Measurements from ENCODE around the gene METTL23.
A peak's percentile ranks its signal among the peaks of the same experiment; 100 is the strongest.

Gene METTL23

GRCh38 chr17:76685846-76686245 is 40.8 kb upstream of the METTL23 start:
- Mint-ChIP-seq H3K36me3 (ENCODE audit: low read depth) (no peaks in the 10 kb centered on the region), H3K4me3 (no peak overlapping the region), H3K27me3 (ENCODE audit: low read depth) (no peaks in the 10 kb centered on the region), H3K9me3 (no peaks in the 10 kb centered on the region), H3K4me1 (peaks cover 65% of the 10 kb centered on the region), H3K27ac (peak overlapping the region in 1 of 3 experiments; percentile 67)
- TF ChIP-seq CTCF (IDR thresholded peaks at IDR 0.05; ENCODE audit: unreplicated experiment in 3 of 3) = no peak

- Mint-ChIP-seq H3K9me3 (no peaks in the 10 kb centered on the region), H3K27me3 (ENCODE audit: low read depth) (no peaks in the 10 kb centered on the region), H3K36me3 (ENCODE audit: low read depth) (no peaks in the 10 kb centered on the region), H3K27ac (peak overlapping the region; percentile 78 to 91 (median 87)), H3K4me3 (peak overlapping the region in 2 of 3 experiments; percentile 19 to 56), H3K4me1 (peaks cover 63% of the 10 kb centered on the region)
- TF ChIP-seq CTCF (IDR thresholded peaks at IDR 0.05; ENCODE audit: unreplicated experiment in 3 of 3) = no peak
These were observed 39.9 kb upstream of the METTL23 start for GRCh38 chr17:76686538-76687297.

GRCh38 chr17:76687298-76688164 is 39.1 kb upstream of the METTL23 start:
- peak overlapping the region; percentile 78 to 91 (median 87) for H3K27ac Mint-ChIP-seq
- H3K4me1 Mint-ChIP-seq = peaks cover 57% of the 10 kb centered on the region
- H3K27me3 Mint-ChIP-seq (ENCODE audit: low read depth) = no peaks in the 10 kb centered on the region
- TF ChIP-seq CTCF (IDR thresholded peaks at IDR 0.05; ENCODE audit: unreplicated experiment in 3 of 3) = no peak
- H3K9me3 Mint-ChIP-seq = no peaks in the 10 kb centered on the region
- H3K36me3 Mint-ChIP-seq (ENCODE audit: low read depth) = no peaks in the 10 kb centered on the region
- peak overlapping the region in 2 of 3 experiments; percentile 18 to 42 for H3K4me3 Mint-ChIP-seq

GRCh38 chr17:76688165-76688622 is 38.4 kb upstream of the METTL23 start:
- H3K4me3 Mint-ChIP-seq = peak overlapping the region; percentile 2 to 38 (median 22)
- H3K4me1 Mint-ChIP-seq = peaks cover 55% of the 10 kb centered on the region
- H3K27ac Mint-ChIP-seq = peak overlapping the region; percentile 78 to 89 (median 87)
- H3K9me3 Mint-ChIP-seq = no peaks in the 10 kb centered on the region
- no peak for TF ChIP-seq CTCF (IDR thresholded peaks at IDR 0.05; ENCODE audit: unreplicated experiment in 3 of 3)
- H3K27me3 Mint-ChIP-seq (ENCODE audit: low read depth) = no peaks in the 10 kb centered on the region
- H3K36me3 Mint-ChIP-seq (ENCODE audit: low read depth) = no peaks in the 10 kb centered on the region

GRCh38 chr17:76689859-76690258 is 36.8 kb upstream of the METTL23 start:
- H3K27me3 Mint-ChIP-seq (ENCODE audit: low read depth) = no peaks in the 10 kb centered on the region
- no peaks in the 10 kb centered on the region for H3K36me3 Mint-ChIP-seq (ENCODE audit: low read depth)
- no peak overlapping the region for H3K4me3 Mint-ChIP-seq
- no peaks in the 10 kb centered on the region for H3K9me3 Mint-ChIP-seq
- TF ChIP-seq CTCF (IDR thresholded peaks at IDR 0.05; ENCODE audit: unreplicated experiment in 3 of 3) = no peak
- H3K27ac Mint-ChIP-seq = no peak overlapping the region
- peaks cover 49% of the 10 kb centered on the region for H3K4me1 Mint-ChIP-seq
